IMR-90 (cell line): ENCODE measurements around the gene ATP2B1. TPM values are rescaled to one million over a fixed set of nuclear protein-coding genes. Genes with fewer than 3 reads are reported as not detected.

ENCODE experiments used
- ATAC-seq: fragments of 200-7000 bp; cut with Tn5 transposase; 2 replicates; pipeline ENCODE4 v1.9.1; 2020; ENCODE audit warnings: low read depth, mild to moderate bottlenecking, moderate library complexity
- BruUV-seq: library from RNA; stranded (reverse); fragments of 400-500 nt; replicated peaks from 2 replicates; lab custom pipeline; 2021; lab: Mats Ljungman, UMichigan
- CTCF ChIA-PET: fragments of 300-600 bp; formaldehyde crosslinking; extraction: SDS; loops from one replicate; lab custom pipeline; 2021; ENCODE audit warnings: antibody characterized with exemption; lab: Yijun Ruan, JAX
- POLR2A ChIA-PET: fragments of 300-600 bp; sonication (Branson Sonifier 250); formaldehyde crosslinking; loops from one replicate; lab custom pipeline; 2022; ENCODE audit warnings: antibody characterized with exemption; ENCODE audit not compliant: unreplicated experiment; lab: Charles Lee
- DNase-seq: peaks from one replicate; pipeline ENCODE4 v3.0.0; 2013
- H2AFZ ChIP-seq: replicated peaks from 2 replicates; pipeline ENCODE3; 2013; ENCODE audit warnings: low read length, mild to moderate bottlenecking; ENCODE audit not compliant: poor library complexity
- H2AK5ac ChIP-seq: 2 replicates; pipeline ENCODE4 v1.6.1; 2013; ENCODE audit warnings: low read depth, low read length, inconsistent platforms
- H2AK9ac ChIP-seq: replicated peaks from 2 replicates; pipeline ENCODE3; 2013; ENCODE audit warnings: mild to moderate bottlenecking, low read depth, low read length, moderate library complexity; ENCODE audit not compliant: poor library complexity
- H2BK120ac ChIP-seq: 2 replicates; pipeline ENCODE4 v1.6.1; 2013; ENCODE audit warnings: low read depth, low read length, inconsistent platforms
- H2BK15ac ChIP-seq: 3 replicates; pipeline ENCODE4 v1.6.1; 2013; ENCODE audit warnings: low read depth, low read length, inconsistent platforms
- H2BK20ac ChIP-seq: 2 replicates; pipeline ENCODE4 v1.6.1; 2013; ENCODE audit warnings: low read depth, mild to moderate bottlenecking, inconsistent platforms, low read length, moderate library complexity
- H2BK5ac ChIP-seq: 2 replicates; pipeline ENCODE4 v1.6.1; 2013; ENCODE audit warnings: mild to moderate bottlenecking, low read depth, low read length, inconsistent platforms; ENCODE audit not compliant: poor library complexity, severe bottlenecking
- H3K14ac ChIP-seq: replicated peaks from 2 replicates; pipeline ENCODE4 v1.6.1; 2013; ENCODE audit warnings: low read depth, low read length, inconsistent platforms
- H3K18ac ChIP-seq: 2 replicates; pipeline ENCODE4 v1.6.1; 2013; ENCODE audit warnings: low read depth, low read length, control low read depth
- H3K23ac ChIP-seq: 2 replicates; pipeline ENCODE4 v1.6.1; 2013; ENCODE audit warnings: low read depth, low read length, inconsistent platforms
- H3K27ac ChIP-seq: 2 replicates; pipeline ENCODE4 v1.5.1; 2013; ENCODE audit warnings: mild to moderate bottlenecking, control low read depth, low read length; ENCODE audit not compliant: insufficient read depth
- H3K27me3 ChIP-seq: 2 replicates; pipeline ENCODE4 v1.6.1; 2013; ENCODE audit warnings: low read length; ENCODE audit not compliant: control insufficient read depth, insufficient read depth
- H3K36me3 ChIP-seq: 2 replicates; pipeline ENCODE4 v1.6.1; 2013; ENCODE audit warnings: low read length, mixed read lengths; ENCODE audit not compliant: control insufficient read depth, insufficient read depth
- H3K4ac ChIP-seq: 2 replicates; pipeline ENCODE4 v1.6.1; 2013; ENCODE audit warnings: low read depth, low read length, inconsistent platforms
- H3K4me1 ChIP-seq: 2 replicates; pipeline ENCODE4 v1.6.1; 2013; ENCODE audit warnings: low read length, mixed read lengths; ENCODE audit not compliant: control insufficient read depth, insufficient read depth
- H3K4me2 ChIP-seq: 2 replicates; pipeline ENCODE4 v1.6.1; 2013; ENCODE audit warnings: low read depth, mild to moderate bottlenecking, control low read depth, low read length, moderate library complexity
- H3K4me3 ChIP-seq: 2 replicates; pipeline ENCODE4 v1.5.1; 2013; ENCODE audit warnings: low read depth, mild to moderate bottlenecking, control low read depth, low read length, moderate library complexity; ENCODE audit not compliant: insufficient read depth
- H3K56ac ChIP-seq: 2 replicates; pipeline ENCODE4 v1.6.1; 2013; ENCODE audit warnings: low read length, inconsistent platforms; ENCODE audit not compliant: insufficient read depth; ENCODE audit errors: extremely low read depth
- H3K79me1 ChIP-seq, 2 experiments: 2 replicates each; pipeline ENCODE4 v1.6.1; 2013; ENCODE audit warnings: low read length in 2 of 2, inconsistent platforms in 1 of 2, low read depth in 1 of 2
- H3K9ac ChIP-seq: 2 replicates; pipeline ENCODE4 v1.6.1; 2013; ENCODE audit warnings: low read depth, low read length, control low read depth
- H3K9me1 ChIP-seq: 2 replicates; pipeline ENCODE4 v1.6.1; 2013; ENCODE audit warnings: low read length, inconsistent platforms; ENCODE audit not compliant: insufficient read depth
- H3K9me3 ChIP-seq: 2 replicates; pipeline ENCODE4 v1.6.1; 2013; ENCODE audit warnings: low read length; ENCODE audit not compliant: control insufficient read depth, insufficient read depth
- H4K20me1 ChIP-seq: 2 replicates; pipeline ENCODE4 v1.6.1; 2013; ENCODE audit warnings: low read length, inconsistent platforms; ENCODE audit not compliant: insufficient read depth
- H4K5ac ChIP-seq: 2 replicates; pipeline ENCODE4 v1.6.1; 2013; ENCODE audit warnings: mild to moderate bottlenecking, low read depth, low read length, control low read depth
- H4K8ac ChIP-seq, 2 experiments: 2 replicates each; pipeline ENCODE4 v1.6.1; 2013; ENCODE audit warnings: low read depth in 2 of 2, low read length in 2 of 2, control low read depth in 1 of 2, inconsistent platforms in 1 of 2
- H4K91ac ChIP-seq: 2 replicates; pipeline ENCODE4 v1.6.1; 2013; ENCODE audit warnings: low read depth, low read length, inconsistent platforms; ENCODE audit not compliant: insufficient read depth
- BHLHE40 ChIP-seq: fragments of 150-350 bp; IDR thresholded peaks from 2 replicates; pipeline ENCODE4 v1.6.1; 2016; ENCODE audit warnings: mild to moderate bottlenecking, low read depth, low read length
- CHD1 ChIP-seq: IDR thresholded peaks from 2 replicates; pipeline ENCODE4 v1.6.1; 2012; ENCODE audit warnings: low read depth, low read length, improper control_type of control experiment
- FOS ChIP-seq: fragments of 150-350 bp; IDR thresholded peaks from 2 replicates; pipeline ENCODE4 v1.6.1; 2016; ENCODE audit warnings: low read depth, low read length
- MAFK ChIP-seq: IDR thresholded peaks from 2 replicates; pipeline ENCODE4 v1.6.1; 2012; ENCODE audit warnings: low read depth, low read length, improper control_type of control experiment
- MAZ ChIP-seq: IDR thresholded peaks from 2 replicates; pipeline ENCODE4 v1.6.1; 2012; ENCODE audit warnings: low read depth, mild to moderate bottlenecking, low read length, improper control_type of control experiment, moderate library complexity, borderline replicate concordance
- MXI1 ChIP-seq: IDR thresholded peaks from 2 replicates; pipeline ENCODE4 v1.6.1; 2012; ENCODE audit warnings: low read depth, mild to moderate bottlenecking, low read length, moderate library complexity, borderline replicate concordance
- NFE2L2 ChIP-seq: fragments of 150-350 bp; IDR thresholded peaks from 2 replicates; pipeline ENCODE4 v1.6.1; 2016; ENCODE audit warnings: low read depth, mild to moderate bottlenecking, low read length
- POLR2A ChIP-seq: IDR thresholded peaks from 2 replicates; pipeline ENCODE4 v1.6.1; 2012; ENCODE audit warnings: mild to moderate bottlenecking, low read depth, low read length
- RAD21 ChIP-seq: IDR thresholded peaks from 2 replicates; pipeline ENCODE4 v1.6.1; 2012; ENCODE audit warnings: low read length, improper control_type of control experiment
- RCOR1 ChIP-seq: IDR thresholded peaks from 2 replicates; pipeline ENCODE4 v1.6.1; 2012; ENCODE audit warnings: mild to moderate bottlenecking, low read length, improper control_type of control experiment; ENCODE audit not compliant: insufficient replicate concordance
- RFX5 ChIP-seq: IDR thresholded peaks from 2 replicates; pipeline ENCODE4 v1.8.0; 2012; ENCODE audit warnings: low read depth, mild to moderate bottlenecking, low read length, moderate library complexity
- SMC3 ChIP-seq: fragments of 150-350 bp; IDR thresholded peaks from 2 replicates; pipeline ENCODE4 v1.6.1; 2016; ENCODE audit warnings: low read depth, mild to moderate bottlenecking, antibody characterized with exemption, low read length, moderate library complexity
- WGBS, 2 experiments: methylation state at CpG; one replicate each; pipeline versions ENCODE4 v1.1.5 to v1.1.7; 2013; ENCODE audit warnings: missing lambda C conversion rate in 2 of 2; ENCODE audit not compliant: insufficient read length in 1 of 2; ENCODE audit errors: extremely low coverage in 2 of 2; 5-methylcytosine and 5-hydroxymethylcytosine counted together
- dilution Hi-C: fragments of 300-500 bp; cut with HindIII; formaldehyde crosslinking; loops from one replicate; pipeline ENCODE4 v1.14.3; 2018; ENCODE audit warnings: low sequenced_read_pairs; ENCODE audit not compliant: unreplicated experiment
- in situ Hi-C: fragments of 300-500 bp; cut with MboI; formaldehyde crosslinking; loops from 3 replicates; pipeline ENCODE4 v1.14.3; 2019; ENCODE audit warnings: low sequenced_read_pairs, inconsistent platforms, mixed read lengths
- intact Hi-C: fragments of 100-400 bp; cut with micrococcal nuclease; formaldehyde crosslinking; loops from 2 replicates; pipeline ENCODE4 v1.10.0; 2022
- polyA plus RNA-seq, 3 experiments: library from polyadenylated mRNA; depleted of rRNA; stranded (reverse); fragments of >200 nt; gene quantifications; 2 replicates each; pipeline ENCODE4 v1.2.3, GENCODE V29; 2012; ENCODE audit warnings: low replicate concordance in 1 of 3
- total RNA-seq: library from RNA; depleted of rRNA; stranded (reverse); fragments of >200 nt; gene quantifications from 2 replicates; pipeline ENCODE4 v1.2.3, GENCODE V29; 2012
- TF ChIP-seq, protein P1 (sequence below): conservative IDR thresholded peaks from 2 replicates; pipeline ENCODE4 v1.5.1; 2012; ENCODE audit warnings: mild to moderate bottlenecking, low read depth, low read length, improper control_type of control experiment
- TF ChIP-seq, protein P2 (sequence below): fragments of 150-350 bp; IDR thresholded peaks from 2 replicates; pipeline ENCODE4 v1.6.1; 2017; ENCODE audit warnings: mild to moderate bottlenecking, antibody characterized with exemption, low read length, low read depth
- TF ChIP-seq, protein P3 (sequence below): fragments of 150-350 bp; IDR thresholded peaks from 2 replicates; pipeline ENCODE4 v1.6.1; 2016; ENCODE audit warnings: low read depth, mild to moderate bottlenecking, low read length, moderate library complexity, borderline replicate concordance

ATP2B1 gene
- total and polyA plus RNA-seq, 2 of the 4 experiments (the other 2 are of a cell fraction) = 9.9 to 32.6 TPM

DNA sequence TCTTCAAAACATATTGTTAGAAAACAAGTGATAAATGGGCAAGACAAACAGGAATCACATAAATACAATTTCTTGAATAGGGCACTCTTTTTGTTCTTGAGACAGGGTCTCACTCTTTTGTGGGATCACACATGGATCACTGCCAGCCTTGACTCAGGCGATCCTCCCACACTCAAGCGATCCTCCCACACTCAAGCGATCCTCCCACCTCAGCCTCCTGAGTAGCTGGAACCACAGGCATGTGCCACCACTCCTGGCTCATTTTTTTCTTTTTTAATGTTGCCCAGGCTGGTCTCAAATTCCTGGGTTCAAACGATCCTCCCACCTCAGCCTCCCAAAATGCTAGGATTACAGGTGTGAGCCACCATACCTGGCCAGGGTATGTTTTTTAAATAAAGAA is 57.4 kb downstream of the ATP2B1 start:
- no peak overlapping the region for H4K91ac ChIP-seq
- no peak overlapping the region for H2AK9ac ChIP-seq
- H3K4me2 ChIP-seq = no peak overlapping the region
- intact Hi-C loops = no loop called here
- H2AK5ac ChIP-seq = no peak overlapping the region
- H2BK15ac ChIP-seq = no peak overlapping the region
- in situ Hi-C loops = no loop called here
- 100% methylated on average over 1 of the region's 4 CpGs; no CpG with 5 or more reads in 1 of the 2 experiments for WGBS, 2 experiments
- H3K9me3 ChIP-seq = peaks cover 2% of the 10 kb centered on the region; the same call in 1 of the 2 replicates
- no peak overlapping the region for H2BK120ac ChIP-seq
- H3K9me1 ChIP-seq = 0 out of 2 replicates have a peak, but pooled peaks cover 3% of the 10 kb centered on the region
- H2BK20ac ChIP-seq = no peak overlapping the region
- ChIA-PET POLR2A (no interaction called here), CTCF (no interaction called here)
- H4K20me1 ChIP-seq = peaks cover 4% of the 10 kb centered on the region; the same call in 1 of the 2 replicates
- no peak overlapping the region for H3K9ac ChIP-seq
- no peak overlapping the region for H3K18ac ChIP-seq
- no peak overlapping the region for H3K56ac ChIP-seq
- no peak overlapping the region for H3K27ac ChIP-seq
- peaks cover 3% of the 10 kb centered on the region for H3K36me3 ChIP-seq
- H4K8ac ChIP-seq = no peak overlapping the region
- no peak for TF ChIP-seq RAD21
- TF ChIP-seq, protein P1, sequence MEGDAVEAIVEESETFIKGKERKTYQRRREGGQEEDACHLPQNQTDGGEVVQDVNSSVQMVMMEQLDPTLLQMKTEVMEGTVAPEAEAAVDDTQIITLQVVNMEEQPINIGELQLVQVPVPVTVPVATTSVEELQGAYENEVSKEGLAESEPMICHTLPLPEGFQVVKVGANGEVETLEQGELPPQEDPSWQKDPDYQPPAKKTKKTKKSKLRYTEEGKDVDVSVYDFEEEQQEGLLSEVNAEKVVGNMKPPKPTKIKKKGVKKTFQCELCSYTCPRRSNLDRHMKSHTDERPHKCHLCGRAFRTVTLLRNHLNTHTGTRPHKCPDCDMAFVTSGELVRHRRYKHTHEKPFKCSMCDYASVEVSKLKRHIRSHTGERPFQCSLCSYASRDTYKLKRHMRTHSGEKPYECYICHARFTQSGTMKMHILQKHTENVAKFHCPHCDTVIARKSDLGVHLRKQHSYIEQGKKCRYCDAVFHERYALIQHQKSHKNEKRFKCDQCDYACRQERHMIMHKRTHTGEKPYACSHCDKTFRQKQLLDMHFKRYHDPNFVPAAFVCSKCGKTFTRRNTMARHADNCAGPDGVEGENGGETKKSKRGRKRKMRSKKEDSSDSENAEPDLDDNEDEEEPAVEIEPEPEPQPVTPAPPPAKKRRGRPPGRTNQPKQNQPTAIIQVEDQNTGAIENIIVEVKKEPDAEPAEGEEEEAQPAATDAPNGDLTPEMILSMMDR = no peak
- TF ChIP-seq BHLHE40 = no peak
- no peak for TF ChIP-seq FOS
- TF ChIP-seq MXI1 = no peak
- no peak for TF ChIP-seq RCOR1
- no peak for TF ChIP-seq CHD1
- TF ChIP-seq RFX5 = no peak
- TF ChIP-seq NFE2L2 = no peak
- no peak for TF ChIP-seq SMC3
- TF ChIP-seq, protein P2, sequence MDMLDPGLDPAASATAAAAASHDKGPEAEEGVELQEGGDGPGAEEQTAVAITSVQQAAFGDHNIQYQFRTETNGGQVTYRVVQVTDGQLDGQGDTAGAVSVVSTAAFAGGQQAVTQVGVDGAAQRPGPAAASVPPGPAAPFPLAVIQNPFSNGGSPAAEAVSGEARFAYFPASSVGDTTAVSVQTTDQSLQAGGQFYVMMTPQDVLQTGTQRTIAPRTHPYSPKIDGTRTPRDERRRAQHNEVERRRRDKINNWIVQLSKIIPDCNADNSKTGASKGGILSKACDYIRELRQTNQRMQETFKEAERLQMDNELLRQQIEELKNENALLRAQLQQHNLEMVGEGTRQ = no peak
- TF ChIP-seq MAFK = no peak
- TF ChIP-seq, protein P3, sequence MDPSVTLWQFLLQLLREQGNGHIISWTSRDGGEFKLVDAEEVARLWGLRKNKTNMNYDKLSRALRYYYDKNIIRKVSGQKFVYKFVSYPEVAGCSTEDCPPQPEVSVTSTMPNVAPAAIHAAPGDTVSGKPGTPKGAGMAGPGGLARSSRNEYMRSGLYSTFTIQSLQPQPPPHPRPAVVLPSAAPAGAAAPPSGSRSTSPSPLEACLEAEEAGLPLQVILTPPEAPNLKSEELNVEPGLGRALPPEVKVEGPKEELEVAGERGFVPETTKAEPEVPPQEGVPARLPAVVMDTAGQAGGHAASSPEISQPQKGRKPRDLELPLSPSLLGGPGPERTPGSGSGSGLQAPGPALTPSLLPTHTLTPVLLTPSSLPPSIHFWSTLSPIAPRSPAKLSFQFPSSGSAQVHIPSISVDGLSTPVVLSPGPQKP = no peak
- no peak for TF ChIP-seq MAZ
- no peak for TF ChIP-seq POLR2A
- ATAC-seq (no peak), DNase-seq (no peak)
- no TSS peak for BruUV-seq
- peaks cover 5% of the 10 kb centered on the region; the same call in 1 of the 2 replicates for H3K4me1 ChIP-seq
- no peak overlapping the region for H2BK5ac ChIP-seq
- H3K14ac ChIP-seq = no peak overlapping the region
- no peak overlapping the region for H3K23ac ChIP-seq
- no peak overlapping the region for H3K4me3 ChIP-seq
- dilution Hi-C loops = no loop called here
- no peak overlapping the region for H2AFZ ChIP-seq
- H3K79me1 ChIP-seq = peaks cover 32 to 56% of the 10 kb centered on the region in 2 experiments
- H3K4ac ChIP-seq = no peak overlapping the region
- H4K5ac ChIP-seq = no peak overlapping the region
- no peaks in the 10 kb centered on the region for H3K27me3 ChIP-seq
